Liver (tissue), 9 donors: ENCODE data around the gene PRTFDC1. TPM values are rescaled to one million over a fixed set of nuclear protein-coding genes. Genes with fewer than 3 reads are reported as not detected.

Experiments used
- DNase-seq: peaks from one replicate; pipeline ENCODE4 v3.0.0-alpha.2; 2017; ENCODE audit warnings: low spot score
- H3K27ac ChIP-seq, 2 donors: one replicate each; pipeline ENCODE4 v1.7.0; 2013; ENCODE audit warnings: inconsistent platforms in 2 of 2, low read length in 2 of 2, control low read depth in 1 of 2, low read depth in 1 of 2, mild to moderate bottlenecking in 1 of 2
- H3K27me3 ChIP-seq, 4 donors: one replicate each; pipeline versions ENCODE4 v1.6.1 to v1.7.0; 2013; ENCODE audit warnings: low read length in 3 of 4, inconsistent platforms in 1 of 4, mild to moderate bottlenecking in 1 of 4, moderate library complexity in 1 of 4; ENCODE audit not compliant: control insufficient read depth in 4 of 4, insufficient read depth in 4 of 4
- H3K36me3 ChIP-seq, 4 donors: one replicate each; pipeline versions ENCODE4 v1.6.1 to v1.7.0; 2013; ENCODE audit warnings: low read length in 3 of 4, mild to moderate bottlenecking in 3 of 4, low read depth in 1 of 4, moderate library complexity in 1 of 4; ENCODE audit not compliant: control insufficient read depth in 4 of 4, insufficient read depth in 3 of 4
- H3K4me1 ChIP-seq, 4 donors: one replicate each; pipeline versions ENCODE4 v1.6.1 to v1.7.0; 2013; ENCODE audit warnings: low read length in 3 of 4, mild to moderate bottlenecking in 3 of 4, moderate library complexity in 1 of 4; ENCODE audit not compliant: control insufficient read depth in 4 of 4, insufficient read depth in 4 of 4
- H3K4me3 ChIP-seq, 3 donors: one replicate each; pipeline versions ENCODE4 v1.6.1 to v1.7.0; 2013; ENCODE audit warnings: low read length in 3 of 3, control low read depth in 1 of 3, low read depth in 1 of 3, mild to moderate bottlenecking in 1 of 3
- H3K9ac ChIP-seq, 2 donors: one replicate each; pipeline ENCODE4 v1.7.0; 2013; ENCODE audit warnings: low read length in 2 of 2, mild to moderate bottlenecking in 2 of 2, moderate library complexity in 2 of 2, control low read depth in 1 of 2, low read depth in 1 of 2
- H3K9me3 ChIP-seq, 4 donors: one replicate each; pipeline versions ENCODE4 v1.6.1 to v1.7.0; 2013; ENCODE audit warnings: low read length in 3 of 4; ENCODE audit not compliant: control insufficient read depth in 4 of 4
- ATF3 ChIP-seq: IDR thresholded peaks from 2 replicates; pipeline ENCODE4 v1.6.1; 2016; ENCODE audit warnings: antibody characterized with exemption
- CTCF ChIP-seq: fragments of 150-350 bp; IDR thresholded peaks from 2 replicates; pipeline ENCODE4 v1.5.1; 2017; ENCODE audit warnings: improper control_type of control experiment, low read depth, low read length; ENCODE audit not compliant: missing input control
- EGR1 ChIP-seq, 2 donors: IDR thresholded peaks; 2 replicates each; pipeline ENCODE4 v1.6.1; 2016 to 2018; ENCODE audit warnings: antibody characterized with exemption in 2 of 2, low read depth in 2 of 2
- FOXA1 ChIP-seq: IDR thresholded peaks from 2 replicates; pipeline ENCODE4 v1.6.1; 2016; ENCODE audit warnings: antibody characterized with exemption
- FOXA2 ChIP-seq: IDR thresholded peaks from 2 replicates; pipeline ENCODE4 v1.6.1; 2016; ENCODE audit warnings: antibody characterized with exemption
- GABPA ChIP-seq, 2 donors: IDR thresholded peaks in 1 of 2; conservative IDR thresholded peaks in 1 of 2; 2 replicates each; pipeline ENCODE4 v1.6.1; 2016; ENCODE audit warnings: antibody characterized with exemption in 2 of 2, mild to moderate bottlenecking in 1 of 2, moderate library complexity in 1 of 2
- HNF4A ChIP-seq, 2 donors: conservative IDR thresholded peaks; 2 replicates each; pipeline ENCODE4 v1.6.1; 2016; ENCODE audit warnings: antibody characterized with exemption in 2 of 2, mild to moderate bottlenecking in 2 of 2
- HNF4G ChIP-seq: IDR thresholded peaks from 2 replicates; pipeline ENCODE4 v1.6.1; 2016; ENCODE audit warnings: antibody characterized with exemption
- JUND ChIP-seq, 2 donors: IDR thresholded peaks; 2 replicates each; pipeline ENCODE4 v1.6.1; 2016; ENCODE audit warnings: antibody characterized with exemption in 2 of 2
- MAX ChIP-seq: IDR thresholded peaks from 2 replicates; pipeline ENCODE4 v1.6.1; 2016; ENCODE audit warnings: antibody characterized with exemption
- NR2F2 ChIP-seq: IDR thresholded peaks from 2 replicates; pipeline ENCODE4 v1.6.1; 2016; ENCODE audit warnings: antibody characterized with exemption
- RAD21 ChIP-seq, 2 donors: IDR thresholded peaks; 2 replicates each; pipeline ENCODE4 v1.6.1; 2016; ENCODE audit warnings: antibody characterized with exemption in 2 of 2, mild to moderate bottlenecking in 2 of 2
- REST ChIP-seq: IDR thresholded peaks from 2 replicates; pipeline ENCODE4 v1.6.1; 2016; ENCODE audit warnings: antibody characterized with exemption, mild to moderate bottlenecking
- RXRA ChIP-seq, 2 donors: IDR thresholded peaks; 2 replicates each; pipeline ENCODE4 v1.6.1; 2017 to 2018; ENCODE audit warnings: antibody characterized with exemption in 2 of 2, mild to moderate bottlenecking in 1 of 2
- SP1 ChIP-seq: IDR thresholded peaks from 2 replicates; pipeline ENCODE4 v1.6.1; 2018; ENCODE audit warnings: antibody characterized with exemption, mild to moderate bottlenecking
- TAF1 ChIP-seq: conservative IDR thresholded peaks from 2 replicates; pipeline ENCODE4 v1.6.1; 2016; ENCODE audit warnings: antibody characterized with exemption, mild to moderate bottlenecking
- YY1 ChIP-seq: IDR thresholded peaks from 2 replicates; pipeline ENCODE4 v1.6.1; 2016; ENCODE audit warnings: antibody characterized with exemption, mild to moderate bottlenecking
- ZBTB33 ChIP-seq: IDR thresholded peaks from 2 replicates; pipeline ENCODE4 v1.6.1; 2016; ENCODE audit warnings: antibody characterized with exemption
- WGBS: extraction: QIAGEN DNeasy Blood & Tissue Kit; methylation state at CpG from one replicate; pipeline ENCODE4 v1.1.7; 2013; 5-methylcytosine and 5-hydroxymethylcytosine counted together
- polyA plus RNA-seq, 2 donors: library from polyadenylated mRNA; stranded (reverse) in 1 of 2; unstranded in 1 of 2; fragments of 200-250 nt in 1 of 2; fragments of >200 nt in 1 of 2; fragmentation: Nextera tagmentation in 1 of 2; extraction: Ambion mirVana in 1 of 2; gene quantifications; one replicate each; pipeline versions ENCODE4 v1.2.1 to v1.2.3, GENCODE V29; 2013 to 2015
- total RNA-seq, 2 donors: library from RNA; depleted of rRNA; stranded (reverse); fragments of >200 nt; gene quantifications; one replicate each; pipeline ENCODE4 v1.2.3, GENCODE V29; 2014
- donor health status: healthy.
- donor health status: healthy.
- donor health status: healthy.
- donor health status: healthy.
- donor health status: healthy.

The PRTFDC1 gene
- total and polyA plus RNA-seq, 4 donors, result 0.93 to 3.1 (median 1.9) TPM

- Histone ChIP-seq H3K9me3 (no peaks in the 10 kb centered on the region), H3K27ac (no peak overlapping the region), H3K36me3 (no peaks in the 10 kb centered on the region), H3K4me1 (peaks cover 0 to 3% (median 0%) of the 10 kb centered on the region in 4 donors), H3K27me3 (no peaks in the 10 kb centered on the region), H3K4me3 (no peak overlapping the region), H3K9ac (no peak overlapping the region)
- TF ChIP-seq REST, result no peak
- no peak for TF ChIP-seq ATF3
- TF ChIP-seq ZBTB33, result no peak
- no peak for TF ChIP-seq HNF4G
- no peak for TF ChIP-seq NR2F2
- no peak for TF ChIP-seq MAX
- no peak for TF ChIP-seq FOXA1
- TF ChIP-seq GABPA (IDR thresholded peaks at IDR 0.05 in 1 of 2, conservative IDR thresholded peaks at IDR 0.05 in 1 of 2), result no peak
- no peak for TF ChIP-seq FOXA2
- no peak for TF ChIP-seq EGR1 (IDR thresholded peaks at IDR 0.05; ENCODE audit: low read depth in 2 of 2)
- TF ChIP-seq HNF4A (conservative IDR thresholded peaks at IDR 0.05), result no peak
- TF ChIP-seq YY1, result no peak
- no peak for TF ChIP-seq SP1
- TF ChIP-seq TAF1, result no peak
- no peak for TF ChIP-seq JUND (IDR thresholded peaks at IDR 0.05)
- TF ChIP-seq CTCF, result no peak
- TF ChIP-seq RAD21 (IDR thresholded peaks at IDR 0.05), result no peak
- DNase-seq, result no peak
- 93% methylated on average over 2 of the region's 2 CpGs for WGBS
Measured at GRCh38 chr10:24899571-24899970, 52.8 kb downstream of the PRTFDC1 start.

GRCh38 chr10:24898501-24898900 is 53.9 kb downstream of the PRTFDC1 start:
- Histone ChIP-seq H3K9me3 (no peaks in the 10 kb centered on the region), H3K4me3 (no peak overlapping the region), H3K27me3 (no peaks in the 10 kb centered on the region), H3K36me3 (no peaks in the 10 kb centered on the region), H3K9ac (no peak overlapping the region), H3K4me1 (peaks cover 0 to 3% (median 0%) of the 10 kb centered on the region in 4 donors), H3K27ac (no peak overlapping the region)
- 98% methylated on average over 2 of the region's 2 CpGs for WGBS
- no peak for DNase-seq
- TF ChIP-seq MAX (no peak), ATF3 (no peak), GABPA (IDR thresholded peaks at IDR 0.05 in 1 of 2, conservative IDR thresholded peaks at IDR 0.05 in 1 of 2) (no peak), ZBTB33 (no peak), RXRA (IDR thresholded peaks at IDR 0.05) (no peak), CTCF (no peak), NR2F2 (no peak)
